SK-N-MC (cell line): ENCODE results near the gene ACTR3C.

Source experiments
- EZH2 ChIP-seq: fragments of 200-600 bp; sonication (generic); IDR thresholded peaks from one replicate; pipeline ENCODE4 v1.6.1; 2017; ENCODE audit warnings: antibody characterized with exemption
- FOXP2 ChIP-seq: optimal IDR thresholded peaks from 2 replicates; pipeline ENCODE3; 2011; ENCODE audit warnings: mild to moderate bottlenecking, moderate library complexity; ENCODE audit not compliant: insufficient read depth; ENCODE audit errors: extremely low read length, control extremely low read depth
- POLR2AphosphoS5 ChIP-seq: IDR thresholded peaks from 2 replicates; pipeline ENCODE4 v1.6.1; 2012; ENCODE audit warnings: mild to moderate bottlenecking, low read depth, low read length, borderline replicate concordance

GRCh38 chr7:150345012-150345411 lies 21.7 kb upstream of the ACTR3C start:
- TF ChIP-seq EZH2 = no peak
- no peak for TF ChIP-seq POLR2AphosphoS5
- no peak for TF ChIP-seq FOXP2
